Progenitor cell of endocrine pancreas (in vitro differentiated cells): Measurements from ENCODE around the gene CNNM3. TPM values are rescaled to one million over a fixed set of nuclear protein-coding genes. Genes with fewer than 3 reads are reported as not detected.
"Not testable (repeated sequence)": the region's sequence is repeated elsewhere in the genome, so short reads cannot be mapped to it uniquely, and the experiment has no call there.

Source experiments
- DNase-seq: peaks from one replicate; pipeline ENCODE4 v3.0.0; 2021; ENCODE audit warnings: low spot score; ENCODE audit not compliant: unreplicated experiment
- H3K27ac Mint-ChIP-seq: 2 replicates; pipeline ENCODE4 v1.8.0; 2021; ENCODE audit warnings: mild to moderate bottlenecking, moderate library complexity, mixed read lengths
- H3K27me3 Mint-ChIP-seq: 2 replicates; pipeline ENCODE4 v1.8.0; 2021; ENCODE audit warnings: mixed read lengths
- H3K36me3 Mint-ChIP-seq: 2 replicates; pipeline ENCODE4 v1.8.0; 2022; ENCODE audit warnings: mixed read lengths; ENCODE audit not compliant: insufficient read depth
- H3K4me1 Mint-ChIP-seq: 2 replicates; pipeline ENCODE4 v1.8.0; 2021; ENCODE audit warnings: low read depth, mixed read lengths
- H3K4me3 Mint-ChIP-seq: 2 replicates; pipeline ENCODE4 v1.8.0; 2021; ENCODE audit warnings: low read depth, mild to moderate bottlenecking, moderate library complexity, mixed read lengths
- H3K9me3 Mint-ChIP-seq: 2 replicates; pipeline ENCODE4 v1.8.0; 2021; ENCODE audit warnings: low read depth, mixed read lengths
- total RNA-seq: library from RNA; stranded (reverse); gene quantifications from 2 replicates; pipeline ENCODE4 v1.2.1, GENCODE V29; 2021
- TF ChIP-seq, protein P1 (sequence below): fragments of 200-600 bp; sonication (generic); IDR thresholded peaks from one replicate; pipeline ENCODE4 v1.5.0; 2021; ENCODE audit warnings: antibody characterized with exemption, mild to moderate bottlenecking; ENCODE audit not compliant: unreplicated experiment

Gene CNNM3
- total RNA-seq, 1 donor from 2014 or later = 54.0 TPM

- H3K27me3 Mint-ChIP-seq = no peaks in the 10 kb centered on the region
- TF ChIP-seq, protein P1, sequence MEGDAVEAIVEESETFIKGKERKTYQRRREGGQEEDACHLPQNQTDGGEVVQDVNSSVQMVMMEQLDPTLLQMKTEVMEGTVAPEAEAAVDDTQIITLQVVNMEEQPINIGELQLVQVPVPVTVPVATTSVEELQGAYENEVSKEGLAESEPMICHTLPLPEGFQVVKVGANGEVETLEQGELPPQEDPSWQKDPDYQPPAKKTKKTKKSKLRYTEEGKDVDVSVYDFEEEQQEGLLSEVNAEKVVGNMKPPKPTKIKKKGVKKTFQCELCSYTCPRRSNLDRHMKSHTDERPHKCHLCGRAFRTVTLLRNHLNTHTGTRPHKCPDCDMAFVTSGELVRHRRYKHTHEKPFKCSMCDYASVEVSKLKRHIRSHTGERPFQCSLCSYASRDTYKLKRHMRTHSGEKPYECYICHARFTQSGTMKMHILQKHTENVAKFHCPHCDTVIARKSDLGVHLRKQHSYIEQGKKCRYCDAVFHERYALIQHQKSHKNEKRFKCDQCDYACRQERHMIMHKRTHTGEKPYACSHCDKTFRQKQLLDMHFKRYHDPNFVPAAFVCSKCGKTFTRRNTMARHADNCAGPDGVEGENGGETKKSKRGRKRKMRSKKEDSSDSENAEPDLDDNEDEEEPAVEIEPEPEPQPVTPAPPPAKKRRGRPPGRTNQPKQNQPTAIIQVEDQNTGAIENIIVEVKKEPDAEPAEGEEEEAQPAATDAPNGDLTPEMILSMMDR = peak; percentile 75
- peak; percentile 99 for DNase-seq
- H3K4me1 Mint-ChIP-seq = peaks cover 17% of the 10 kb centered on the region
- H3K9me3 Mint-ChIP-seq = no peaks in the 10 kb centered on the region
- H3K27ac Mint-ChIP-seq = peak within 1 kb of the TSS; percentile 84
- H3K4me3 Mint-ChIP-seq = peak within 1 kb of the TSS; percentile 80
- peaks cover 10% of the 10 kb centered on the region for H3K36me3 Mint-ChIP-seq
Observed at GRCh38 chr2:96857667-96858372, 41.8 kb downstream of the CNNM3 start, which contains the start of gene ANKRD39. Gene ANKRD39, minus strand, starts transcription at chr2:96858016. Its CDS starts 29 bp downstream, at chr2:96857987.

- Mint-ChIP-seq H3K4me3 (peak overlapping the region; percentile 76), H3K9me3 (no peaks in the 10 kb centered on the region), H3K36me3 (peaks cover 12% of the 10 kb centered on the region), H3K27me3 (no peaks in the 10 kb centered on the region), H3K4me1 (peaks cover 17% of the 10 kb centered on the region), H3K27ac (peak overlapping the region; percentile 78)
- no peak for DNase-seq
- TF ChIP-seq, protein P1 = no peak
Observed at GRCh38 chr2:96859099-96859649, 43.1 kb downstream of the CNNM3 start.

- TF ChIP-seq, protein P1 = no peak
- Mint-ChIP-seq H3K36me3 (peaks cover 11% of the 10 kb centered on the region), H3K9me3 (no peaks in the 10 kb centered on the region), H3K27me3 (no peaks in the 10 kb centered on the region), H3K27ac (no peak overlapping the region), H3K4me1 (peaks cover 17% of the 10 kb centered on the region), H3K4me3 (peak overlapping the region; percentile 76)
- DNase-seq = no peak
Observed at GRCh38 chr2:96859681-96860064, 43.6 kb downstream of the CNNM3 start.

GRCh38 chr2:96860065-96861029, 44.3 kb downstream of the CNNM3 start:
- no peaks in the 10 kb centered on the region for H3K27me3 Mint-ChIP-seq
- H3K36me3 Mint-ChIP-seq = peaks cover 11% of the 10 kb centered on the region
- H3K9me3 Mint-ChIP-seq = no peaks in the 10 kb centered on the region
- no peak overlapping the region for H3K4me3 Mint-ChIP-seq
- no peak overlapping the region for H3K27ac Mint-ChIP-seq
- H3K4me1 Mint-ChIP-seq = peaks cover 15% of the 10 kb centered on the region
- no peak for DNase-seq
- TF ChIP-seq, protein P1 = no peak

- Mint-ChIP-seq H3K36me3 (peaks cover 14% of the 10 kb centered on the region), H3K27ac (no peak overlapping the region), H3K4me1 (peaks cover 18% of the 10 kb centered on the region), H3K9me3 (no peaks in the 10 kb centered on the region), H3K4me3 (no peak overlapping the region), H3K27me3 (no peaks in the 10 kb centered on the region)
- TF ChIP-seq, protein P1 = no peak
- DNase-seq = no peak
Observed at GRCh38 chr2:96861074-96861473, 45.0 kb downstream of the CNNM3 start.

DNA sequence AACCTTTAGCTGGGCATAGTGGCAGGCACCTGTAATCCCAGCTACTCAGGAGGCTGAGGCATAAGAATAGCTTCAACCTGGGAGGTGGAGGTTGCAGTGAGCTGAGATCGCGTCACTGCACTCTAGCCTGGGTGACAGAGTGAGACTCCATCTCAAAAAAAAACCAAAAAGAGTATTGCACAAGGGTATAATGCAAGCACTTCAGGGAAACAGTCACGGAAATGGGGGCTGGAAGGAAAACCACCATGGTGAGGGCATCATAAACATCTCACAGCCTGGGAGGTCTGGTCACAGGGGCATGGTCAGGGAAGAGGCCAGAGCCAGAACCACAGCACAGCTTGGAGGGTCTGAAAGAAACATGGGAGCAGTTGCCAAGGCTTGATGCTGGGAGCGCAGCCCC, 47.0 kb downstream of the CNNM3 start:
- H3K27ac Mint-ChIP-seq, H3K9me3 Mint-ChIP-seq, H3K4me3 Mint-ChIP-seq, DNase-seq, H3K27me3 Mint-ChIP-seq: not testable (repeated sequence)
- H3K36me3 Mint-ChIP-seq = peaks cover 18% of the 10 kb centered on the region
- H3K4me1 Mint-ChIP-seq = peaks cover 19% of the 10 kb centered on the region
